VCaP (cell line): ENCODE data around the gene HELQ.

Experiments used
- H3K27ac ChIP-seq: fragments of 450-650 bp; 2 replicates; pipeline ENCODE4 v1.5.1; 2017
- CTCF ChIP-seq: fragments of 450-650 bp; conservative IDR thresholded peaks from 2 replicates; pipeline ENCODE4 v1.5.1; 2017; ENCODE audit warnings: mild to moderate bottlenecking, moderate library complexity

HELQ gene

DNA sequence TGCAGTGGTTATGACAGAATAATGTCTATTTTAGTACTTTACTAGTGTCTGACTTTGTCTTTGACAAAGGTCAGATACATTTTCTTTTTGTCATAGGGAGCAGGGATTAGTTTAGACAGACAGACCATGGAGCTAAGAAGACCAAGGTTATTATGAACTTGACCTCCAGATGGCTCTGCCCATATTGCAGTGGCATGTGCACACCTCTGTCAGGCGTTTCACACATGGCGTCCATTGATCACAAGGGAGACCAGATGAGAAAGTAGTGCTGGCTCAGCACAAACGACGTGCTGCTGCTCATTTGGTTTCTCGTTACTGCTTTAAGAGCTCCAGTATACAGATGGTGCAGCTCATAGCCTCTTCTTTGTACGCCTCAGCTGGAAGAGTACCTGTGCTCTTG lies 64.7 kb downstream of the HELQ start:
- TF ChIP-seq CTCF = no peak
- no peak overlapping the region for H3K27ac ChIP-seq

GRCh38 chr4:83389756-83390505 lies 65.7 kb downstream of the HELQ start:
- no peak overlapping the region for H3K27ac ChIP-seq
- no peak for TF ChIP-seq CTCF

- TF ChIP-seq CTCF = no peak
These were observed 66.4 kb downstream of the HELQ start for GRCh38 chr4:83389037-83389720.

DNA sequence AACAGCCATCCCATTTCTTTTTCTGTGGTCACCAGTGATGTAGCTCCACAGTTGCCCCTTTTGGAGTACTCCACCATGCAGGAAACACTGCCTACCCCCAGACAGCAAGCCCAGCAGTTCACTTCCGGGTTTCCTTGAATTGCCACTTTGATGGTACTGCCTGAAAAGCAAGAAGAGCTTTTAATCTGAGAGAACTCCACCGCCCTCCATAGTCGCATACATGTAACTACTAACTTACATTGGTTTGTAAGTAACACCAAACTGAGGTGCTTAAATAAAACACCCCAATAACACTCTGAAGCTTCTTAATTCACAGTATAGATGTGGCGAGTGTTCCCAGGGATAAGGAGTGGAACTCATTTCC lies 67.3 kb downstream of the HELQ start:
- H3K27ac ChIP-seq = no peak overlapping the region

More at GRCh38 chr4:83389037-83389720, 66.4 kb downstream of the HELQ start:
- H3K27ac ChIP-seq = no peak overlapping the region

DNA sequence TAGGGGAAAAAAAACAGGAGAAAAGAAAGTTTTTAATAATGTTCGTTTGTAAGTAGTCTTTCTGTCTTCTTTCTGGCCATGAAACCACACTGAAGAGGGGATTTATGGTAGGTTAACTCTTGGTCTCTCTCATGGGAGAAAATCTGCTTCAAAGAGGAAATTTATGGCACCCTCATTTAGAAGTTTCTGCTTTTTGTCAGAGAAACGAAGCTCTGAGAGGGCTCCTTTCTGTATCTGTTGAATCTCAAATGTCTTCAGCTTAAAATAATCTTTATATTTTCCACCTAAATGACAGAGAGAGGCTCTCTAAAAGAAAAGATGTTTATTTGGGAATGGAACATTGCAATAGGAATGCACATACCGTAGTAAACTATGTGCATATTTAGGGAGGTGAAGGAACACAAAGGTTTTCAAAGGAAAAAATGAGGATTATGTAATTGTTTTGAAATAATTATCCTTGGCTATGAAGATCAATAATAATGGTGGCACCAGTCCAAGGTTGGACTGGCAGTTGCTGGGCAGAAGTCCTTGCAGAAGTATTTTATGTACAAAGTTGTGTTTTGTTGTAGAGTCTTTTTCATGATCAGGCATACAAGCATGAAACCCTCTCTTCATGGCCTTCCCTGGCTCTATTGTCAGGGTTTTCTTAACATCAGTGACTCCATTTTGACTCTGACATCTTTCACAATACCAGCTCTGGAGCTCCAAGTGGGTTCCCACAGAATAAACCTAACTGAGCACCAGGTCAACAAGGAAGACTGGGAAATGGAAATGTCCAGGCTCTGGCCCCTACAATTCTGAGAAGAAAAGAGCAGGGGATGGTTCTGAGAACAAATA lies 67.9 kb downstream of the HELQ start:
- TF ChIP-seq CTCF = no peak
- H3K27ac ChIP-seq = no peak overlapping the region

More for the DNA sequence above, 67.3 kb downstream of the HELQ start:
- TF ChIP-seq CTCF = no peak

DNA sequence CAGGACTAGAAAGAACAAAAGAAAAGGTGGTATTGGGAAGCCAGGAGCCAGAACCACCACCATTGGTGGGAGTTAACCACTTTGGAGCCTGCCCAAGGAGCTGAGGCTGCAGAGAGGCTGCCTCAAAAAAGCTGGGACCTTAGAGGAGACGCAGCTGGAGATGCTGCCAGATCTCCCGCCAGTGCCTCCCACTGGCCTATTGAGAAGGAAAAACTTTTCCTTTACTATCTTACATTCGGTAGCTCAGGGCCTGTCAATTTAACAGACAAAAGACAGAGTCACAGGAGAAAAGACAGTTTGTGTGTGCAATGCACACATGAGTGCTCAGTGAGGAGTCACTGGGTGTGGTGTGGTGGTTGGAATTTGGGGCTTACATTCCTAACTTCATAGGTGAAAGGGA lies 68.6 kb downstream of the HELQ start:
- TF ChIP-seq CTCF = no peak
- no peak overlapping the region for H3K27ac ChIP-seq

GRCh38 chr4:83382850-83383249 lies 72.8 kb downstream of the HELQ start:
- TF ChIP-seq CTCF = no peak
- H3K27ac ChIP-seq = no peak overlapping the region
